Ishikawa (cell line): Measurements from ENCODE around the gene LRFN5.
A peak's percentile ranks its signal among the peaks of the same experiment; 100 is the strongest.

ENCODE experiments used
- CEBPB ChIP-seq: IDR thresholded peaks from 2 replicates; pipeline ENCODE4 v1.6.1; 2012
- CREB1 ChIP-seq: IDR thresholded peaks from 2 replicates; pipeline ENCODE4 v1.6.1; 2012; ENCODE audit warnings: low read depth
- EGR1 ChIP-seq: IDR thresholded peaks from 2 replicates; pipeline ENCODE4 v1.6.1; 2012
- EP300 ChIP-seq: IDR thresholded peaks from 2 replicates; pipeline ENCODE4 v1.6.1; 2012; ENCODE audit warnings: borderline replicate concordance
- FOXM1 ChIP-seq: IDR thresholded peaks from 2 replicates; pipeline ENCODE4 v1.6.1; 2012; ENCODE audit warnings: low read depth, borderline replicate concordance
- MAX ChIP-seq: IDR thresholded peaks from 2 replicates; pipeline ENCODE4 v1.6.1; 2012
- NFIC ChIP-seq: IDR thresholded peaks from 2 replicates; pipeline ENCODE4 v1.6.1; 2012
- RAD21 ChIP-seq: IDR thresholded peaks from 2 replicates; pipeline ENCODE4 v1.6.1; 2012; ENCODE audit warnings: low read depth
- REST ChIP-seq: IDR thresholded peaks from 2 replicates; pipeline ENCODE4 v1.6.1; 2012; ENCODE audit warnings: low read depth, mild to moderate bottlenecking
- TAF1 ChIP-seq: IDR thresholded peaks from 2 replicates; pipeline ENCODE4 v1.6.1; 2012; ENCODE audit warnings: low read depth, mild to moderate bottlenecking
- TCF12 ChIP-seq: IDR thresholded peaks from 2 replicates; pipeline ENCODE4 v1.6.1; 2012; ENCODE audit warnings: low read depth
- TEAD4 ChIP-seq: IDR thresholded peaks from 2 replicates; pipeline ENCODE4 v1.6.1; 2012
- YY1 ChIP-seq: IDR thresholded peaks from 2 replicates; pipeline ENCODE4 v1.6.1; 2012; ENCODE audit warnings: low read depth
- ZBTB7A ChIP-seq: IDR thresholded peaks from 2 replicates; pipeline ENCODE4 v1.6.1; 2012; ENCODE audit warnings: low read depth
- TF ChIP-seq, protein P1 (sequence below): IDR thresholded peaks from 2 replicates; pipeline ENCODE4 v1.6.1; 2012

LRFN5 gene

DNA sequence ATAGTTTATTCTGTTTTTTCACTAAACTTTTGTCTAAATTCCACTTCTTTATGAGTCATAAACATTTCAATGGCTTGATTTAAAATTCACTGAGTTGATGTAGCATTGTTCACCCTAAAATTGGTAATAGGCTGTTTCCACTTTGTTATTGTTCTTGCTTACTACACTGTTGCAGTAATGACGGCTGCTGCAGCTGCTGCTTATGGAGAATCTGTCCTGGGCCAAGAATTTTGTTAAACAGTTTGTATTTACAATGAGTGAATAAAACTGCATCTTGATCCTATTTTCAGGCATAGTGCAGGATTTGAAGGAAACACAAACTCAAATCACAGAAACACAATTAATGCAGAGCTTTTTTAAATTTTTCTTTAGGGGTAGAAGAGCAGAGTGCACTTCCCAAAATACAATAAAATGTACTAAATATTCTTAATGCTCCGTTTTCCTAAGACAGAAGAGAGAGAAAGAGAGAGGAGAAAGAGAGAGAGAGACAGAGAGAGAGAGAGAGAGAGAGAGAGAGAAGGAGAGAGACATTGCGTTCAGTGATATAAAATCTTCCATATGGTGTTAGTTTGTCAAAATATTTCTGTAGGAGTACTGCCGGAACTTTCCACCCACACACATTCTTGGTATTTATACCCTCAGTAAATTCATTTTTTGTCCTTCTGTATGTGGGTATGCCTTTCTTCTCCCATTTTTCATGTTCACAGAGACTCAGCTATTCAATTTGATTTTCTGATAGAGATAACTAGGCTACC is 266.4 kb downstream of the LRFN5 start:
- TF ChIP-seq YY1 = no peak
- peak; percentile 36; the same call in 1 of the 2 replicates for TF ChIP-seq NFIC
- TF ChIP-seq MAX = no peak
- peak; percentile 35; the same call in 1 of the 2 replicates for TF ChIP-seq EGR1
- TF ChIP-seq TAF1 = no peak

- TF ChIP-seq ZBTB7A (no peak), EP300 (no peak), CREB1 (no peak), TEAD4 (no peak), TCF12 (no peak), FOXM1 (no peak), RAD21 (no peak), TAF1 (no peak), MAX (no peak), CEBPB (no peak), YY1 (no peak), EGR1 (no peak), REST (no peak)
- TF ChIP-seq, protein P1, sequence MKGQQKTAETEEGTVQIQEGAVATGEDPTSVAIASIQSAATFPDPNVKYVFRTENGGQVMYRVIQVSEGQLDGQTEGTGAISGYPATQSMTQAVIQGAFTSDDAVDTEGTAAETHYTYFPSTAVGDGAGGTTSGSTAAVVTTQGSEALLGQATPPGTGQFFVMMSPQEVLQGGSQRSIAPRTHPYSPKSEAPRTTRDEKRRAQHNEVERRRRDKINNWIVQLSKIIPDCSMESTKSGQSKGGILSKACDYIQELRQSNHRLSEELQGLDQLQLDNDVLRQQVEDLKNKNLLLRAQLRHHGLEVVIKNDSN = no peak
Observed at GRCh38 chr14:41873686-41874317, 267.1 kb downstream of the LRFN5 start.

GRCh38 chr14:41875116-41875515 is 268.4 kb downstream of the LRFN5 start:
- TF ChIP-seq ZBTB7A (no peak), TCF12 (0 out of 2 replicates have a peak, but pooled peaks have one; percentile 31), TAF1 (no peak), CEBPB (no peak)
- TF ChIP-seq, protein P1 = no peak

- no peak for TF ChIP-seq FOXM1
Observed at GRCh38 chr14:41878321-41878720, 271.6 kb downstream of the LRFN5 start.

- TF ChIP-seq EP300 (no peak), CREB1 (no peak), YY1 (no peak), ZBTB7A (no peak), EGR1 (no peak), RAD21 (no peak), TAF1 (no peak), MAX (no peak), CEBPB (no peak), NFIC (no peak), REST (no peak), FOXM1 (no peak), TEAD4 (no peak), TCF12 (no peak)
- TF ChIP-seq, protein P1 = no peak
Observed at GRCh38 chr14:41891624-41892023, 284.9 kb downstream of the LRFN5 start.

DNA sequence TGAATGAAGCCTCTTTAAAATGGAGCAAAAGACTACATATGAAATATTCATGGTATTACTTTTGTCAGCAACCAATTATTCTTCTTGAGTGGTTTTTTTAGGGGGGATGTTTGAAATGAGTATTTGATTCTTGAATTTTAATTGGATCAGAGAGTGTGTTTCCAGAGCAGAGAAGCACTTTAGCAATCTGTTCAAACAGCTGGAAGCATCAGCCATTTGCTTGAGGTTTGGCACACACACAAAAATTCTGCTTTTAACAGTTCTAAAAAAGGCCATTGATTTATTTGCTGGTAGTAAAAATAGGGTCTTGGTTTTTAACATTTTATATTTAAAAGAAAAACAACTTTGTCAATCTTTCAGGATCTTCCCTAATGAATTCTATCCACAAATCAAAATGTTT is 292.7 kb downstream of the LRFN5 start:
- TF ChIP-seq ZBTB7A (no peak), REST (no peak), TCF12 (no peak), RAD21 (no peak), FOXM1 (no peak), NFIC (no peak), CEBPB (no peak), EGR1 (no peak), MAX (no peak), CREB1 (no peak), YY1 (no peak), TAF1 (no peak), TEAD4 (no peak), EP300 (no peak)
- TF ChIP-seq, protein P1 = no peak
